ENCODE data around the gene TOP3B. TPM values are rescaled to one million over a fixed set of nuclear protein-coding genes. Genes with fewer than 3 reads are reported as not detected.

Gene TOP3B
- total and polyA plus RNA-seq, 9 of the 15 experiments (the other 6 are each of a cell fraction or from before 2014, with no cell fraction given): 3.0 to 188 (median 112) TPM

DNA sequence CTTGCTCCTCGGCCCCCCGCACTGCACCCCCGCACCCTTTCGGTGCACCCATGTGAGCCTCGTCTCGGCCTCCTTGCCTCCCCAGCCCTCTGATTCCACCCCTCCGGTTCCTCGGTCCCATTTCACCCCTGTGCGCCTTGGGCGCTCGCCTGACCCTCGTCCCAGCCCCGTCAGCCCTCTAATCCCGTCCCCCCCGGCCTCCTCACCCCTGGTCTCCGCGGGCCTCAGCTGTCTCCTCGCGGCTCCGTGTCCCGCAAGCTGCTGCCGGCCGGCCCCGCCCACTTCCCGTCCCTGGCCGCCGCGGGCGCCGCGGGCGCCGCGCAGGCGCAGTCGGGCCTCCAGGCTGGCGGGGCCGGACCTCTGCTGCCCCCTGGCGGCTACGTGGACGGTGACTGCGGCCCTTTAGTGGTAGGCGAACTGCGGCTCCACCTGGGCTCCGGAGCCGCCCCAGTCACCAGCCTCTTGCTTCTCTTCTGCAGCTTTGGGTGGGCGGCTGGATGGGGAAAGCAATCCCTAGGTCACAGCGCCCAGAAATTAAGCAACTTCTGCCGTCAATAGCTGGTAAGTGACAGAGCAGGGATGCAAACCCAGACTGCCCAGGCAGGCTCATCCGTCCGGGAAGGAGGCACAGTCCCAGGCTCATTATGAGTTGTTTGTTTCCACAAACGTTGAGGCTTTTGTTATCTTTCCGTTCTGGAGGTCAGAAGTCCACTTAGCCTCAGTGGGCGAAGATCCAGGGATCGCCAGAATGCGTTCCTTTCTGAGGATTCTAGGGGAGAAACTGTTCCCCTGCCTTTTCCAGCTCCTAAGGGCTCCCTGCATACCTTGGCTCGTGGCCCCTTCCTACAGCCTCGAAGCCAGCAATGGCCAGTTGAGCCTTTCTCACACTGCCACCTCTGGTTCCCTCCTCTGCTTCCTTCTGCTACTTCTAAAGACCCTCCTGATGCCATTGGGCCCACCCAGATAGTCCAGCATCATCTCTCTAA lies 29.7 kb downstream of the TOP3B start, which contains the start of gene PPM1F (continued):
- TF ChIP-seq, protein P1, sequence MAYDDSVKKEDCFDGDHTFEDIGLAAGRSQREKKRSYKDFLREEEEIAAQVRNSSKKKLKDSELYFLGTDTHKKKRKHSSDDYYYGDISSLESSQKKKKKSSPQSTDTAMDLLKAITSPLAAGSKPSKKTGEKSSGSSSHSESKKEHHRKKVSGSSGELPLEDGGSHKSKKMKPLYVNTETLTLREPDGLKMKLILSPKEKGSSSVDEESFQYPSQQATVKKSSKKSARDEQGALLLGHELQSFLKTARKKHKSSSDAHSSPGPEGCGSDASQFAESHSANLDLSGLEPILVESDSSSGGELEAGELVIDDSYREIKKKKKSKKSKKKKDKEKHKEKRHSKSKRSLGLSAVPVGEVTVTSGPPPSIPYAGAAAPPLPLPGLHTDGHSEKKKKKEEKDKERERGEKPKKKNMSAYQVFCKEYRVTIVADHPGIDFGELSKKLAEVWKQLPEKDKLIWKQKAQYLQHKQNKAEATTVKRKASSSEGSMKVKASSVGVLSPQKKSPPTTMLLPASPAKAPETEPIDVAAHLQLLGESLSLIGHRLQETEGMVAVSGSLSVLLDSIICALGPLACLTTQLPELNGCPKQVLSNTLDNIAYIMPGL (CRISPR knock-in tag; IDR thresholded peaks at IDR 0.05): peak; percentile 98
- TF ChIP-seq TBL1XR1 (IDR thresholded peaks at IDR 0.05; ENCODE audit: low read length in 2 of 2) (peak; percentile 67 to 97), ZFP36 (IDR thresholded peaks at IDR 0.05; ENCODE audit: low read depth, low read length, partially characterized antibody) (peak; percentile 69), JUN (IDR thresholded peaks at IDR 0.05; ENCODE audit: borderline replicate concordance, low read depth, low read length) (peak; percentile 85), JUN (CRISPR knock-in tag; IDR thresholded peaks at IDR 0.05; ENCODE audit: borderline replicate concordance) (no peak), HDAC8 (tag; IDR thresholded peaks at IDR 0.05) (peak; percentile 95), TCFL5 (CRISPR knock-in tag; conservative IDR thresholded peaks at IDR 0.05) (no peak), SMAD1 (IDR thresholded peaks at IDR 0.05; ENCODE audit: low read depth, low read length, partially characterized antibody) (peak; percentile 58), WHSC1 (IDR thresholded peaks at IDR 0.05; ENCODE audit: low read length) (peak; percentile 97), KLF1 (tag; IDR thresholded peaks at IDR 0.05) (peak; percentile 95), FOXP1 (CRISPR knock-in tag; IDR thresholded peaks at IDR 0.05) (no peak), BMI1 (IDR thresholded peaks at IDR 0.05; ENCODE audit: low read length) (no peak), ZKSCAN1 (IDR thresholded peaks at IDR 0.05; ENCODE audit: low read depth, low read length) (peak; percentile 80; the same call in 1 of the 2 replicates), SMARCA5 (IDR thresholded peaks at IDR 0.05) (no peak), ZNF384 (IDR thresholded peaks at IDR 0.05; ENCODE audit: low read depth, low read length) (peak; percentile 69), SAP30 (IDR thresholded peaks at IDR 0.05; ENCODE audit: borderline replicate concordance, insufficient read depth, low read depth, low read length, poor library complexity, severe bottlenecking) (peak; percentile 99), SREBF1 (IDR thresholded peaks at IDR 0.05; ENCODE audit: borderline replicate concordance, low read depth, low read length) (peak; percentile 86)
- TF ChIP-seq, protein P2, sequence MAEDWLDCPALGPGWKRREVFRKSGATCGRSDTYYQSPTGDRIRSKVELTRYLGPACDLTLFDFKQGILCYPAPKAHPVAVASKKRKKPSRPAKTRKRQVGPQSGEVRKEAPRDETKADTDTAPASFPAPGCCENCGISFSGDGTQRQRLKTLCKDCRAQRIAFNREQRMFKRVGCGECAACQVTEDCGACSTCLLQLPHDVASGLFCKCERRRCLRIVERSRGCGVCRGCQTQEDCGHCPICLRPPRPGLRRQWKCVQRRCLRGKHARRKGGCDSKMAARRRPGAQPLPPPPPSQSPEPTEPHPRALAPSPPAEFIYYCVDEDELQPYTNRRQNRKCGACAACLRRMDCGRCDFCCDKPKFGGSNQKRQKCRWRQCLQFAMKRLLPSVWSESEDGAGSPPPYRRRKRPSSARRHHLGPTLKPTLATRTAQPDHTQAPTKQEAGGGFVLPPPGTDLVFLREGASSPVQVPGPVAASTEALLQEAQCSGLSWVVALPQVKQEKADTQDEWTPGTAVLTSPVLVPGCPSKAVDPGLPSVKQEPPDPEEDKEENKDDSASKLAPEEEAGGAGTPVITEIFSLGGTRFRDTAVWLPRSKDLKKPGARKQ (CRISPR knock-in tag; IDR thresholded peaks at IDR 0.05): no peak
- TF ChIP-seq, protein P3, sequence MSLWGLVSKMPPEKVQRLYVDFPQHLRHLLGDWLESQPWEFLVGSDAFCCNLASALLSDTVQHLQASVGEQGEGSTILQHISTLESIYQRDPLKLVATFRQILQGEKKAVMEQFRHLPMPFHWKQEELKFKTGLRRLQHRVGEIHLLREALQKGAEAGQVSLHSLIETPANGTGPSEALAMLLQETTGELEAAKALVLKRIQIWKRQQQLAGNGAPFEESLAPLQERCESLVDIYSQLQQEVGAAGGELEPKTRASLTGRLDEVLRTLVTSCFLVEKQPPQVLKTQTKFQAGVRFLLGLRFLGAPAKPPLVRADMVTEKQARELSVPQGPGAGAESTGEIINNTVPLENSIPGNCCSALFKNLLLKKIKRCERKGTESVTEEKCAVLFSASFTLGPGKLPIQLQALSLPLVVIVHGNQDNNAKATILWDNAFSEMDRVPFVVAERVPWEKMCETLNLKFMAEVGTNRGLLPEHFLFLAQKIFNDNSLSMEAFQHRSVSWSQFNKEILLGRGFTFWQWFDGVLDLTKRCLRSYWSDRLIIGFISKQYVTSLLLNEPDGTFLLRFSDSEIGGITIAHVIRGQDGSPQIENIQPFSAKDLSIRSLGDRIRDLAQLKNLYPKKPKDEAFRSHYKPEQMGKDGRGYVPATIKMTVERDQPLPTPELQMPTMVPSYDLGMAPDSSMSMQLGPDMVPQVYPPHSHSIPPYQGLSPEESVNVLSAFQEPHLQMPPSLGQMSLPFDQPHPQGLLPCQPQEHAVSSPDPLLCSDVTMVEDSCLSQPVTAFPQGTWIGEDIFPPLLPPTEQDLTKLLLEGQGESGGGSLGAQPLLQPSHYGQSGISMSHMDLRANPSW (CRISPR knock-in tag; IDR thresholded peaks at IDR 0.05): peak; percentile 97
